ENCODE results near the gene DNM1. TPM values are rescaled to one million over a fixed set of nuclear protein-coding genes. Genes with fewer than 3 reads are reported as not detected.

The DNM1 gene
- total RNA-seq, 2 donors from 2014 or later: 13.0 to 29.0 TPM

- DNase-seq (no peak), ATAC-seq (no peak)
- Histone ChIP-seq H3K4me3 (no peak overlapping the region), H3K9me3 (no peaks in the 10 kb centered on the region), H3K4me1 (no peaks in the 10 kb centered on the region), H3K27ac (no peak overlapping the region), H3K27me3 (no peaks in the 10 kb centered on the region), H3K36me3 (replicated peaks in 1 of 2; ENCODE audit: insufficient read depth in 1 of 2, low read depth in 2 of 2) (peaks cover 0 to 2% of the 10 kb centered on the region in 2 donors)
- WGBS, 2 donors: 73 to 82% methylated on average over 3 to 11 of the region's 11 CpGs
- TF ChIP-seq POLR2A (IDR thresholded peaks at IDR 0.05) (no peak), CTCF (IDR thresholded peaks at IDR 0.05) (no peak)
- intact Hi-C loops (cut with DNase I): no loop called here
Measured at GRCh38 chr9:128288273-128289004, 85.3 kb downstream of the DNM1 start.

GRCh38 chr9:128292009-128292408, 88.8 kb downstream of the DNM1 start:
- no peak for TF ChIP-seq CTCF (IDR thresholded peaks at IDR 0.05)
- TF ChIP-seq POLR2A (IDR thresholded peaks at IDR 0.05): no peak
- DNase-seq (no peak), ATAC-seq (no peak)
- Histone ChIP-seq H3K4me3 (no peak overlapping the region), H3K36me3 (replicated peaks in 1 of 2; ENCODE audit: insufficient read depth in 1 of 2, low read depth in 2 of 2) (peaks cover 0 to 2% of the 10 kb centered on the region in 2 donors), H3K4me1 (peaks cover 7% of the 10 kb centered on the region), H3K27me3 (no peaks in the 10 kb centered on the region), H3K9me3 (no peaks in the 10 kb centered on the region), H3K27ac (no peak overlapping the region)
- 89 to 94% methylated on average over 3 of the region's 3 CpGs for WGBS, 2 donors
- intact Hi-C loops (cut with DNase I): no loop called here

GRCh38 chr9:128293091-128293490, 89.9 kb downstream of the DNM1 start:
- 87 to 97% methylated on average over 4 of the region's 4 CpGs for WGBS, 2 donors
- peaks cover 0 to 2% of the 10 kb centered on the region in 2 donors for H3K36me3 ChIP-seq (replicated peaks in 1 of 2; ENCODE audit: insufficient read depth in 1 of 2, low read depth in 2 of 2)
- TF ChIP-seq POLR2A (IDR thresholded peaks at IDR 0.05) (no peak), CTCF (IDR thresholded peaks at IDR 0.05) (no peak)
- H3K4me1 ChIP-seq: peaks cover 7% of the 10 kb centered on the region
- H3K27me3 ChIP-seq: no peaks in the 10 kb centered on the region
- H3K4me3 ChIP-seq: no peak overlapping the region
- ATAC-seq (no peak), DNase-seq (no peak)
- intact Hi-C loops (cut with DNase I): no loop called here
- H3K27ac ChIP-seq: no peak overlapping the region
- no peaks in the 10 kb centered on the region for H3K9me3 ChIP-seq

GRCh38 chr9:128294142-128294541, 91.0 kb downstream of the DNM1 start:
- intact Hi-C loops (cut with DNase I): no loop called here
- no peaks in the 10 kb centered on the region for H3K9me3 ChIP-seq
- H3K4me1 ChIP-seq: peaks cover 7% of the 10 kb centered on the region
- H3K27ac ChIP-seq: no peak overlapping the region
- H3K4me3 ChIP-seq: no peak overlapping the region
- no peak for DNase-seq
- no peaks in the 10 kb centered on the region for H3K27me3 ChIP-seq
- 72 to 89% methylated on average over 2 to 4 of the region's 4 CpGs for WGBS, 2 donors
- ATAC-seq: no peak
- TF ChIP-seq CTCF (IDR thresholded peaks at IDR 0.05) (no peak), POLR2A (IDR thresholded peaks at IDR 0.05) (no peak)
- H3K36me3 ChIP-seq (replicated peaks in 1 of 2; ENCODE audit: insufficient read depth in 1 of 2, low read depth in 2 of 2): no peaks in the 10 kb centered on the region
